HepG2 (cell line): ENCODE measurements around the gene SLC50A1. TPM values are rescaled to one million over a fixed set of nuclear protein-coding genes. Genes with fewer than 3 reads are reported as not detected.

Experiments
- AHR ChIP-seq: IDR thresholded peaks from 2 replicates; pipeline ENCODE4 v1.6.1; 2018; ENCODE audit warnings: missing genetic modification reagents, missing compliant biosample characterization
- BRD4 ChIP-seq: sonication (generic); formaldehyde crosslinking; IDR thresholded peaks from 2 replicates; pipeline ENCODE4 v1.4.0; 2020; ENCODE audit warnings: missing genetic modification reagents
- EED ChIP-seq: sonication (generic); formaldehyde crosslinking; IDR thresholded peaks from 2 replicates; pipeline ENCODE4 v1.5.0; 2020; ENCODE audit warnings: mild to moderate bottlenecking, missing genetic modification reagents
- FOSL2 ChIP-seq: sonication (generic); formaldehyde crosslinking; IDR thresholded peaks from 2 replicates; pipeline ENCODE4 v1.4.0; 2020; ENCODE audit warnings: missing genetic modification reagents
- IRX3 ChIP-seq: sonication (generic); formaldehyde crosslinking; IDR thresholded peaks from 2 replicates; pipeline ENCODE4 v1.8.1; 2023; ENCODE audit warnings: mild to moderate bottlenecking, low read depth, missing genetic modification reagents, borderline replicate concordance
- KAT7 ChIP-seq: IDR thresholded peaks from 2 replicates; pipeline ENCODE4 v1.6.1; 2018; ENCODE audit warnings: borderline replicate concordance, missing compliant biosample characterization
- KDM2A ChIP-seq: sonication (generic); formaldehyde crosslinking; IDR thresholded peaks from 2 replicates; pipeline ENCODE4 v1.4.0; 2020; ENCODE audit warnings: low read depth, missing genetic modification reagents, borderline replicate concordance
- KMT2B ChIP-seq: IDR thresholded peaks from 2 replicates; pipeline ENCODE4 v1.6.1; 2016; ENCODE audit warnings: missing genetic modification reagents, missing compliant biosample characterization
- POGK ChIP-seq: sonication (generic); formaldehyde crosslinking; conservative IDR thresholded peaks from 2 replicates; pipeline ENCODE4 v1.8.0; 2022; ENCODE audit warnings: mild to moderate bottlenecking, moderate library complexity, missing genetic modification reagents
- POLR2AphosphoS2 ChIP-seq: IDR thresholded peaks from 2 replicates; pipeline ENCODE4 v1.6.1; 2011; ENCODE audit warnings: low read depth, low read length, improper control_type of control experiment
- RAD21 ChIP-seq: fragments of 450-650 bp; formaldehyde crosslinking; IDR thresholded peaks from 2 replicates; pipeline ENCODE4 v1.5.0; 2020; ENCODE audit warnings: mild to moderate bottlenecking
- ZBTB10 ChIP-seq: sonication (generic); formaldehyde crosslinking; IDR thresholded peaks from 2 replicates; pipeline ENCODE4 v1.4.0; 2020; ENCODE audit warnings: missing genetic modification reagents, borderline replicate concordance
- ZKSCAN8 ChIP-seq: IDR thresholded peaks from 2 replicates; pipeline ENCODE4 v1.6.1; 2016; ENCODE audit warnings: borderline replicate concordance, missing genetic modification reagents, missing compliant biosample characterization
- ZNF143 ChIP-seq: sonication (generic); formaldehyde crosslinking; IDR thresholded peaks from 2 replicates; pipeline ENCODE4 v1.4.0; 2020; ENCODE audit warnings: missing genetic modification reagents
- ZNF253 ChIP-seq: sonication (generic); formaldehyde crosslinking; IDR thresholded peaks from 2 replicates; pipeline ENCODE4 v1.8.0; 2022; ENCODE audit warnings: mild to moderate bottlenecking, missing genetic modification reagents, borderline replicate concordance
- ZNF44 ChIP-seq: sonication (generic); formaldehyde crosslinking; IDR thresholded peaks from 2 replicates; pipeline ENCODE4 v1.5.1; 2020; ENCODE audit warnings: mild to moderate bottlenecking, missing genetic modification reagents
- ZNF577 ChIP-seq: sonication (generic); formaldehyde crosslinking; IDR thresholded peaks from 2 replicates; pipeline ENCODE4 v1.4.0; 2020; ENCODE audit warnings: mild to moderate bottlenecking, low read depth, missing genetic modification reagents, borderline replicate concordance
- ZNF720 ChIP-seq: sonication (generic); formaldehyde crosslinking; IDR thresholded peaks from 2 replicates; pipeline ENCODE4 v1.4.0; 2020; ENCODE audit warnings: missing genetic modification reagents
- ZNF766 ChIP-seq: sonication (generic); formaldehyde crosslinking; IDR thresholded peaks from 2 replicates; pipeline ENCODE4 v1.5.0; 2020; ENCODE audit warnings: missing genetic modification reagents, borderline replicate concordance
- ZNF770 ChIP-seq: sonication (generic); formaldehyde crosslinking; IDR thresholded peaks from 2 replicates; pipeline ENCODE4 v1.5.0; 2020; ENCODE audit warnings: mild to moderate bottlenecking, missing genetic modification reagents
- ZNF780A ChIP-seq: sonication (generic); formaldehyde crosslinking; IDR thresholded peaks from 2 replicates; pipeline ENCODE4 v1.8.0; 2022; ENCODE audit warnings: mild to moderate bottlenecking, missing genetic modification reagents, moderate library complexity
- polyA plus RNA-seq, 8 experiments: library from polyadenylated mRNA; depleted of rRNA in 3 of 8; stranded (reverse) in 7 of 8; unstranded in 1 of 8; fragments of >200 nt; fragmentation: Illumina TruSeq in 4 of 8; extraction: Trizol in 4 of 8; gene quantifications; 2 replicates each; pipeline versions ENCODE4 v1.2.1 to v1.2.3, GENCODE V29; 2011 to 2016; ENCODE audit warnings: low read depth in 4 of 8, missing spikeins in 1 of 8, mixed read lengths in 1 of 8; ENCODE audit not compliant: insufficient read depth in 1 of 8
- total RNA-seq, 5 experiments: library from RNA; depleted of rRNA; stranded (reverse); fragments of >200 nt; fragmentation: Illumina TruSeq; extraction: Trizol; gene quantifications; 2 replicates each; pipeline ENCODE4 v1.2.3, GENCODE V29; 2016; ENCODE audit warnings: low read depth in 1 of 5

Gene SLC50A1
- total and polyA plus RNA-seq, 2 of the 13 experiments (the other 11 are each of a cell fraction or from before 2014, with no cell fraction given) = 22.5 to 46.8 TPM

- no peak for TF ChIP-seq ZNF770 (CRISPR knock-in tag)
- TF ChIP-seq IRX3 = no peak
- TF ChIP-seq ZNF253 (CRISPR knock-in tag) = 0 out of 2 replicates have a peak, but pooled peaks have one; percentile 45
- peak; percentile 65; the same call in 1 of the 2 replicates for TF ChIP-seq ZKSCAN8 (CRISPR knock-in tag)
- peak; percentile 98 for TF ChIP-seq KDM2A (CRISPR knock-in tag)
- TF ChIP-seq ZNF577 (CRISPR knock-in tag) = no peak
- TF ChIP-seq ZNF766 (CRISPR knock-in tag) = 0 out of 2 replicates have a peak, but pooled peaks have one; percentile 73
- TF ChIP-seq BRD4 (CRISPR knock-in tag) = 0 out of 2 replicates have a peak, but pooled peaks have one; percentile 13
- 0 out of 2 replicates have a peak, but pooled peaks have one; percentile 62 for TF ChIP-seq ZBTB10
- TF ChIP-seq ZNF720 = no peak
- no peak for TF ChIP-seq POLR2AphosphoS2
- TF ChIP-seq ZNF44 (CRISPR knock-in tag) = 0 out of 2 replicates have a peak, but pooled peaks have one; percentile 88
- TF ChIP-seq ZNF780A (CRISPR knock-in tag) = no peak
- peak; percentile 69; the same call in 1 of the 2 replicates for TF ChIP-seq EED (CRISPR knock-in tag)
- peak; percentile 63; the same call in 1 of the 2 replicates for TF ChIP-seq POGK (CRISPR knock-in tag)
- 0 out of 2 replicates have a peak, but pooled peaks have one; percentile 29 for TF ChIP-seq AHR (CRISPR knock-in tag)
- TF ChIP-seq FOSL2 (CRISPR knock-in tag) = peak; percentile 62; the same call in 1 of the 2 replicates
- peak; percentile 88 for TF ChIP-seq ZNF143 (CRISPR knock-in tag)
- TF ChIP-seq RAD21 (CRISPR knock-in tag) = peak; percentile 37; the same call in 1 of the 2 replicates
- TF ChIP-seq KAT7 (CRISPR knock-in tag) = peak; percentile 52; the same call in 1 of the 2 replicates
- peak; percentile 53; the same call in 1 of the 2 replicates for TF ChIP-seq KMT2B (CRISPR knock-in tag)
Observed at GRCh38 chr1:155172732-155173477, 37.3 kb downstream of the SLC50A1 start, which contains the start of gene KRTCAP2 (continued).
